ENCODE results near the gene GNGT1. TPM values are rescaled to one million over a fixed set of nuclear protein-coding genes. Genes with fewer than 3 reads are reported as not detected.
A peak's percentile ranks its signal among the peaks of the same experiment; 100 is the strongest.

The GNGT1 gene
- total RNA-seq (2014; rRNA removed; shearing (Covaris generic)) = 0.24 and 0.67 TPM in 2 replicates

DNA sequence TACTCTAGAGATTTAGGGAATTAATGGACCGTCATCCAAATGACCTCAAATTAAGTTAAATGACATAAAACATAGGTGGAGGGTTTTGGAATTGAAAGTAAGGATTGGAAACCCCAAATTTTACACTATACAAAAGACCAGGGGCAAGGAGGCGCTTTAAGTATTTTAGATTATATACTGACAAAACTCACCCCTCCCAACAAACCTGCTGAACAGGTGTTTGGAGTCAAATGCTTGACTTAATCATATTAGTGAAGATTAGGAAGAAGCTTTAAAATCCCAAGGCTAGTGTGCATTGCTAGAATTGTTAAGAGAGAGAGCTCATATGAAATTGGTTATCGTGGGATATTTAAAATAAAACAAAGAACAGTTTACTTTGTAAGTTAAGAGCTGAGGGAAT, at the start of gene GNGT1:
Gene GNGT1, plus strand, starts transcription at position 301 of the 400 bp plus-strand sequence. CDS start 180 bp downstream, outside the sequence.
- no peak for DNase-seq (ENCODE audit: low spot score)

DNA sequence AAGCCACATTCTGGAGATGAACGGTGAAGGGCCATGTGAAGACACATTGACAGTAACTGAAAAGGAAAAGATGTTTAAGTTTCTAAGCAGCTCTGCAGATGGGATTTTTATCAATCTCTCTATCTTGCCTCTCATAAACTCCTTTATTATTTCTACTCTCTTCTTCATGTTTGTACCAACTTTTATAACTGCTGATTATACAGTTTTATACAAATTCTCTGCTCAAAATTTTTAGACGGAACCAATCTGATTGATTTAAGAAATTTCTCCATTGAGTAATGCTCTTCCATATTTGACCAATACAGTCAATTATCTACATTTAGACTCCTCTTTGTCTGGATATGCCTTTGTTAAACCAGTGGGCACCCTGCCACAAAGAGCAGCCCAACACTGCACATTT, 47.5 kb upstream of the GNGT1 start:
- DNase-seq (ENCODE audit: low spot score) = no peak

DNA sequence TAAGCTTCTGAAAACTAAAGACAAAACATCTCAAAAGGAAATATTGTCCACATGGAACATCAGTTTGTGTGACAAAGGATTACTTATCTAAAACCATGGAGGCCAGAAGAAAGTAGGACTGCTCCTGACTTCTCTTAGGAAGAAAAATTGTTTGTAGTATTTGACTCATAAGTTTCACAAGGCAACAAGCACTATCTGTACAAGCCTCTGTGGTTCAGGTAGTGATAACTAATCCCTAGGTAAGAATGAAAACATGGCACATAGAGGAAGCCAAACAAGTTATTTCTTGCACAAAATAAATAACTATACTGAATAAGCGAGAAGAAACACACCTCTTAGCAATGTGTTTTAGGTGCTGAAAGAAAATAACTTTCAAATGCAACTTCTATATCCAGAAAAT, 46.1 kb upstream of the GNGT1 start:
- no peak for DNase-seq (ENCODE audit: low spot score)

DNA sequence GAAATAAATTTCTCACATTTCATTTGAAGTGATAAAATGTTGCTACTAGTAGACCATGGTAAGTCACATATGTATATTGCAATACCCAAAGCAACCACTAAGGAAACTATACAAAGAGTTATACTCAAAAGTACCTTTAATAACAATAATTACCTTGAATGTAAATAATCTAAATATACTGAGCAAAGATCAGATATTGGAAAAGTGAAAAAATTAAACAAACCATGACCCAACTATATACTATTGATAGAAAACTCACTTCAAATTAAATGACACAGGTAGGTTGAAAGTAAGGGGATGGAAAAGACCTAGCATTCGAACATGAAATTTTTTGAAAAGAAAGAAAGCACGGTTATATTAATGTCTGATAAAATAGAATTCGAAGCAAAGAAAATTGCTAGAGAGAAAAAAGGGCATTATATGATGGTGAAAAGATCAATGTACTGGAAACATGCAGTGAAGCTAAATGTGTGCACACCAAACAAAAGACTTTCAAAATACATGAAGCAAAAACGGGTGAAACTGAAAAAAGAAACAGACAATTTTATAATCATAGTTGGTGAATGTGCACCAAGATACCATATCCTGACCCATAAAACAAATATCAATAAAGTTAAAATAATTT, 44.9 kb upstream of the GNGT1 start:
- DNase-seq (ENCODE audit: low spot score) = no peak

DNA sequence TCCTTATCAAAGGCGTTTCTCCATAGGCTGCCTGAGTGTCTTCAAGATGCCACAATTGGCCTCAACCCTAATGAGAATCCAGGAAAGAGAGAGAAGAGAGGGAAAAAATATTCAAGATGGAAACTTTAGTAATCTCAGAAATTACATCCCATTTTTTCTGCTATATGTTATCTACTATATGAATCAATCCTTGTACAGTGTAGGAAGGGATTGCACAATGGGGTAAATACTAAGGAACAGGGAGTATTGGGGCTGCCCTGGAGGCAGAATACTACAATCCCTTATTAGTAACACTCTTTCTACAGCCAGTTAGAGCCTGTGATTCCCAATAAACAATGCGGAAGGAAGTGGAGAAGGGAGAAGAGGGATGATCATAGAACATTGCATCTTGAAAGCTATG, 43.7 kb upstream of the GNGT1 start:
- DNase-seq (ENCODE audit: low spot score) = no peak

DNA sequence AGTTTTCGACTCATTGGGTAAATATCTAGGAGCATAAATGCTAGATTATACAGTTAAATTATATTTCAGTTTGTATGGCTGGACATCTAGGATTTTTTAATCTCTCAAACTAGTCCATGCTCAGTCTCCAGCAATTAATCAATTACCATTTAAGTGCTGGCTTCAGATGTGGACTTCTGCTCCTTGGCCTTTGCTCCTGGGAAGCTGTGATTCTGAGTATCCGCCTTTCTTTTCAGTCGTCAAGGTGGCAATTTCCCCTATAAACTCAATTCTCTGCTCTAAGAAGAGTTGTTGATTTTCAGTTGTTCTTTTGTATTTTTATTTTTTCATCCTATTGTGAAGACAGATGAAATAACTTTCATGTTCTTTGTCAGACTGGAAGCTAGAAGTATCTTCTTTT, 39.5 kb upstream of the GNGT1 start:
- DNase-seq (ENCODE audit: low spot score) = no peak

DNA sequence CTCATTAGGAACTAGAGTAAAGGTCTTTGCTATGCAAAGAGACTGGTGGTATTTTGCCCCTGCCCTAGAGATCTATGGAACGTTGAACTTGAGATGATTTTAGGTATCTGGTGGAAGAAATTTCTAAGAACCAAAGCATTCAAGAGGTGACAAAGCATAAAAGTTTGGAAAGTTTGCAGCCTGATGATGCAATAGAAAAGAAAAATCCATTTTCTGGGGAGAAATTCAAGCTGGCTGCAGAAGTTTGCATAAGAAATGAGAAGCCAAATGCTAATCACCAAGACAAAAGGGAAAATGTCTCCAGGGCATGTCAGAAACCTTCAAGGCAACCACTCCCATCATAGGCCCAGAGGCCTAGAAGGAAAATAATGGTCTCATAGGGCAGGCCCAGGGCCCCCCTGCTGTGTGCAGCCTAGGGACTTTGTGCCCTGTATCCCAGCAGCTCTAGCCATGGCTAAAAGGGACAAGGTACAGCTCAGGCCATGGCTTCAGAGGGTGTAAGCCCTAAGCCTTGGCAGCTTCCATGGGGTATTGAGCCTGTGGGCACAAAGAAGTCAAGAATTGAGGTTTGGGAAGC, 32.3 kb upstream of the GNGT1 start:
- no peak for DNase-seq (ENCODE audit: low spot score)

DNA sequence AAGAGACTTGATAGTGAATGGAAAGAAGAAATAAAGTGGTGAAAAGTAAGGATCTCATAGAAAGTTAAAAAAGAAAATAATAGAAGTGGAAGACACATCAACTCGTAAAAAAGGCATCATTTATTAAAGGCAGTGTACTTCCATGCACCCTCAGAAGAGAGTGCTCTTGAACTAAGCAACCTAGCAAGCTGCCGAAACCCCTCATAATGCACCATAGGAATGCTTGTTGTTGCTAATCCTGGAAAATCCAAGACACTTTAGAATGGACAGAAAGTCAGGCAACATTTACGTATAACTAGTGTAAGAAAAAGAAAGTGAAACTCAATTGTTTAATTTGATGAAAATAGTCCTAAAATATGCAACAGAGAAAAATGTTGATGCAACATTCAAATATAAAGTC, 28.6 kb upstream of the GNGT1 start:
- DNase-seq (ENCODE audit: low spot score) = no peak

DNA sequence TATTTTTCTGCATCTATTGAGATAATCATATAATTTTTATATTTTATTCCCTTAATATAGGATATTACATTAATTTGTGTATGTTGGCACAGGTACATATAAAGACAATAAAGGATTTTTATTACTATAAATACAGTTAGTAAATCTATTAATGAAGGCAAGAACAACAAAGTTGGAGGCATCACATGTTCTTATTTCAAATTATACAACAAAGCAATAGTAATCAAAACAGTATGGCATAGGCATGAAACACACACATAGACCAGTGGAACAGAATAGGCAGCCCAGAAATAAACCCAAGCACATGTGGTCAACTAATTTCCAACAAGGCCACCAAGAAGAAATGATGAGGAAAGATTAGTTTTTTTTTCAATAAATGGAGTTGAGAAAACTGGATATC, 27.0 kb upstream of the GNGT1 start:
- DNase-seq (ENCODE audit: low spot score) = no peak

DNA sequence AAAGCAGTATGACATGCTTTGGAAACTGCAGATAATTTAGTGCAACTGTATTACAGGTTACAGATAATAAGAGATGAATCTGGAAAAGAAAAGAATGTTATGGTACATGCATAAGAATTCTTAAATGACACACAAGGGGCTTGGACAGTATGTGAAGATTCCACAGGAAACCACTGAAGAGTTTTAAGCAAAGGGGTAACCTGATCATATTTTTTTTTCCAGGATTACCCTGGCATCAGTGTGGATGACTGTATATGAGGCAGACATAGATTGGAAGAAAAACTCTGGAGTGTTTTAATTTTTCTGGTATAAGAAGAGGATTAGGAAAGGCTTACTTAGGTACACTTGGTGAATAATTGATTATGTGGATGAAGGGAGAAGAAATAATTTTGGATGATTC, 23.9 kb upstream of the GNGT1 start:
- DNase-seq (ENCODE audit: low spot score) = no peak

DNA sequence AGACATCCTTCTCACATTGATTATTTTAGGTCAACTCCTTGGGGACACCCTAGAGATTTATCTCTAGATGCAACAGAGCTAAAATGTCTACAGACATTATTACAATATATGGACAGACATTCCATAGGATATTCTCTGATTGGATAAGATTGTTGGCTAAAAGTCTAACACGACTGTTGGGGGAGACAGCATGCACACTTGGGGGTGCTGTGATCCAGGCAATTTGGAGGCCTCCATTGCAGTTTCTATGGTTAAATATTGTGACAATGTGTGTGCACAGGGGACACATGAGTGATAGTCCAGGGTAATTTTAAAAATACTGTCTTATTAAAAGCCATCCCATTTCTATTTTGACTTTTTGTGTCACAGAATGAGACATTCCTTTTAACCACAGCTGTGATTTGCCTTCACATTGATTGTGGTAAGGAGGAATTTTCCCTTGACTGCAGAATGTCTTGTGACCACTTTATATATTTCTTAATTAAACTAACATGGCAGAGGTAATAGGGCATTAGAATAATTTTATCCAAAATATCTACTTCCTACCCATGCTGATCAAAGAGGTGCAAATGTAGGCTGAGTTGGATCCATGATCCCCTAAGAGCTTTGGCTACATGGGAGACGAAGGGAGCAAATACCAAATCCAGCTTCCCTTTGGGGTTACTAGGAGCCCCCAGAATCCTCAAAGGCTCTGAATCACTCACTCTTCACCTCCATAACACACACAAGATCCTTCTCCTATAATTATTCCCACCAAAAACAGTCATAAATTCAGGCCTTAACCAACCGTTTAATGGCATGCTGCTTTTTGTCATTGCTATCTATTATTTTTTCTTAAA, 23.1 kb upstream of the GNGT1 start:
- DNase-seq (ENCODE audit: low spot score) = no peak

DNA sequence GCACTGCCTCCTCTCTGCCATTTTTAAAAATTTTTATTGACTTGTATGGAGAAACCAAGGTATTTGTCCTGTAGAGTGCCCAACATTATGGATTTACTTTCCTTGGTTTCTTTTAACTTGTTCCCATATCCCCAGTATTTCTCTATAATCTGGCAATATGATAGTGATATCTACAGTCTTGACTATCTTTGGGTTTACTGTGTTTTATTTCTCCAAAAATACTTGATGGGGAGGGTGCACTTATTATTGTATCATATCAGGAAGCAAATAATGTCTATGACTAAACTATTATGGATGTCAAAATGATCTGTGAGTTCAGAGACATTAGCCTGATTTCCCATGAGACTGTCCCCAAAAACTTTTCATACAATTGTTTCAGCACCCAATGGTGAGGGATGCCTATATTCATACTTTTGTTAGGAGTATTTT, 22.4 kb upstream of the GNGT1 start:
- DNase-seq (ENCODE audit: low spot score) = no peak

DNA sequence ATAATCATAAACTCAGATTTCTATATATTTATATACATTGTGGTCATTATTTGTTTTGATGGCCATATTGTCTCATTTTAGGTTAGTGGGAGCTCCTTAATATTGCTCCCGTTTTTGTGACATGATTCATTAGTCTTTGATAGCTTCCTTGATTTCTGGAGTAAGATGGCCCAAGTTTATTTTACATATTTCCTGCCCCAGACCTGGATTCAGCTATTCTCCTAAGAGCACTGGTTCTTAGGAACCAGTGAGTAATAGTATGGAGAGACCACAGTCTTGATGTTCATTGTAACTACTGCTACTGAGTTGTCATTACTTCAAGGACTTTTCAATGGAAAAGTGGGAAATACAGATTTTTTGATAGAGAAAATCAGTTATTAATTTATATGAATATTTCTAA, 21.8 kb upstream of the GNGT1 start:
- no peak for DNase-seq (ENCODE audit: low spot score)

DNA sequence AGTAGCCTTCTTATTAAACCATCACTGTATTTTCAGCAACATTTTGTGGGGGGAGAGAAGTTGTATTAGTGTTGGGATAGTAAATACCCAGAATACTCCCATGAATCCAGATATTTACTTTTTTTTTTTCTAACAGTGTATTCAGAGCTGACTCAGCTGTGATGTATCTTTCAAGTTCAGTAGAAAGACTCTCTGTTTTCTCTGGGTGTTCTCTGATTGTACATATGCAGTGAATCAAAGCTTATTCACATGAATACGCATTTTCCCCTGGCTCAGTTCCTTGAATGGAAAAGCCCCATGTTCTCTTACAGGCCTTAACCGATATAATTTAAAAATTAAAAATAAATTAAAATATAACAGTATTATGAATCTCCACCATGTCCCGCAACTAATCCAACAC, 17.1 kb upstream of the GNGT1 start:
- DNase-seq (ENCODE audit: low spot score) = no peak

DNA sequence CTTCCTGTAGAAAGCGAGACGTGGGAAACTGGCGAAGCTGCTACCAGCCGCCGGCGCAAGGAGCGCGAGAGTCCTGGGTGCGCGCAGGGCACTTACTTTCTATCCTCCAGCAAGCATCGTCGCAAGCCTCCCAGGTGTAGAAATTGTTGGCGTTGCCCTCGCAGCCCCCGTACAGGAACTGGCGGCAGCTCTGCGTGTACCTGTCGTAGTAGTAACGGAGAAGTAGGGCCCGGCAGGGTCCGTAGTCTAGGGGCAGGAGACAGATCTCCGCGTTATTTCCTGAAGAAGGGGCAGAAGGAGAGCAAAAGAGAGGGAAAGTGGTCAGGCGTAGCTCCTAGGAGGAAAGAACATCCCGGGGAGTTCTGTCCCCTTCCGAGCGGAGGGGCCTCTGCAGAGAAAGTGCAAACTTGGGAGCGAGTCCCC, 16.3 kb upstream of the GNGT1 start:
- peak; percentile 30 for DNase-seq (ENCODE audit: low spot score)

DNA sequence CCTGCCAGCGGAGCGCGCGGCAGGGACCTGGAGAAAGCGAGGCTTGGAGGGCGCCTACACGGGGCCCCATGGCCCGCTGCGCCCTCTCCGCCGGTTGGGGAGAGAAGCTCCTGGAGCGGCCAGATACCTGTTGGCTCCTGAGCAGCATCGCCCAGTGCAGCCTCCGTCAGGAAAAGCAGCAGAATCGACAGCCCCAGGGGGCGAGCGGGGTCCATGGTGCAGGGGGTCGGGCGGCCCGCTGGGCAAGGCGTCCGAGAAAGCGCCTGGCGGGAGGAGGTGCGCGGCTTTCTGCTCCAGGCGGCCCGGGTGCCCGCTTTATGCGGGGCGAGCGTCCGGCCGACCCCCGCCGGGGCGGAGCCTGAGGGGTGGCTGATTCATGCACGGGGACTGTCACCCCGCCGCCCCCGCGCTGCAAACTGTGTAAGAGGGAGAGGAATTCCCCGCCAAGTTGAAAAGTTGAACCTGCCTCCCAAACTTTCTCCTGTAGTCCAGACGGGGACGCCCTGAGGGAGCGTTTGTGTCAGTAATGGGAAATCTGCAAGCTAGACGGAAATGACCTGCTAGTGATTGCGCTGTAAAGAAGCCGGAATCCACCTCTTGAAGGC, 15.8 kb upstream of the GNGT1 start, which contains the start of gene TFPI2:
Gene TFPI2, minus strand, starts transcription at position 290 of the 605 bp plus-strand sequence. Its CDS starts 75 bp downstream, at position 215.
- peak; percentile 81 for DNase-seq (ENCODE audit: low spot score)

DNA sequence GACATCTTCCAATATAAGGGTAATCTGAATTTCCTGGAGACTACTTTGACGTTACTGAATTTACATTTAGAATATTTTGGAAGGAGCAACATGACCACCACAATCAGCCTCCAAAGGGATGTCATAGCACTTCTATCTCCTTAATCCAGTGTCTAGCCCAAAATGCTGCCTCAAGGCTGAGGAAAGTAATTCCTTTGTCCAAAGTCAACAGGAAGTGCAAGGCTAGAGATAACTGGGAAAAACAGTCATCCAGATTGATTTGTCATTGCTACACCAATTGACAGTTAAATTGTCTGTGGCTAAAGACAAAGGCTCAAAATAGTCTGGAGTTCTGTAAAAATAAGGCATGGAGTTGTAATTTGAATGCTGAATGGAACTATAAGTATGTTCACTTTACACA, 11.9 kb upstream of the GNGT1 start:
- peak; percentile 16 for DNase-seq (ENCODE audit: low spot score)

DNA sequence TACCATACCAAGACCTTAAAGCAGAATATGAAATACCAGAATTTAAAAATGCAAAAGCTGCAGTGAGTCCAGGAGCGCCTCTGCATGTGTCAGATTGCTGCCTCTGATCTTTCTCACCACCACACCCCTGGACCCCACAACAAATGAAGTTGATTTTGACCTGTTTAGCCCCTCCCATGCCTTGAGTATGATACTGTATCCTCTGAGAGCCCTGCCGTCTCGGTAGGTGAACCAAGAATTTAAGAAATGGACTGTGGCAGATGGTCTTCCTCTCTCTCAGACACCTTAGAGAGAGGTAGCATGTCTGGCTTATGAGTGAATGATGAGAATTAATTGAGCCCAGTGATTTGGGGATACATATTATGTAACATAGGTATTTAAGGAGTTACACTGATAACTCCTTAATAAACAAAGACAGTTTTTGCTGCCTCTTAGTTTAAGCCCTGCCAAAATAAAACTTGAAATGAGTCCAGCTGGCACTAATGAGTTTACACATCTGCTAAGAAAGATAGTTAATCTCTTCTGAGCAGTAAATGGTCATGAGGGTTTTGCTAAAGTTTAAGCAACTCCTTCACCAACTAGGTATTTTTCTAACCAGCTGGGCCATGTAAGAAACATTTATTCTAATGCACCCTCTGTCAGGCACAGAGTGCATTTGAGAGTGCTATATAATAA, 11.3 kb upstream of the GNGT1 start:
- DNase-seq (ENCODE audit: low spot score) = no peak

DNA sequence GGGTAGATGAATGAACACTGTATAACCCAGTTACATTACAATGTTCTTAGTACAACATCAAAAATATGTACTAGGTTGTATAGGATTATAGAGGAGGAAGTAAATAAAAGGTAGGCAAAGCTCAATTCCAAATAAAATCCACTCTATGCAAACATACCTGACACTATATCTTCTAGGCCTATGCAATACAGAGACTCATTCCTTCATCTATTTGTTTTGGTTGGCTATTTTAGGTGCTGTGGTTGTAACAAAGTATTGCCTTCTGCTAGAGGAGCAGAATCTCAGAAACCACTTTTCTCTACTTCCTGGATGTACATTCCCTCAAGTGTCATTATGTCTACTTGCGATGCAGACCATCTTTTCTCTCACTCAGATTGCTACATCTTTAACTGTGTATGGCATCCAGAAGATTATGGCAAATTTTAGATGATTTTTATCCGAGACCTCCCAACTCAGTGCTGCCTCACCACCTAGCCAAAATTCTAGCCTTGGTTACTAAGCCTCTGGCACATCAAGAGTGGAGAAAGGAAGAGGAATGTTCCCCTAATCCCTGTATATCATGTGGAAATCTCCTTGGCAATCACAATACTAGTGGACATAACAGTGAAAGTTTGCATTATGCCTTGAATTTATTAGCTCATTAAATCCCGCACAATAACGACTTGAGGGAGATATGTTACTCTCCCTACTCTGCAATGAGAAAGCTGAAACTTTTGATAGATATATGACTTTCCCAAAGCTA, 10.3 kb upstream of the GNGT1 start:
- no peak for DNase-seq (ENCODE audit: low spot score)

DNA sequence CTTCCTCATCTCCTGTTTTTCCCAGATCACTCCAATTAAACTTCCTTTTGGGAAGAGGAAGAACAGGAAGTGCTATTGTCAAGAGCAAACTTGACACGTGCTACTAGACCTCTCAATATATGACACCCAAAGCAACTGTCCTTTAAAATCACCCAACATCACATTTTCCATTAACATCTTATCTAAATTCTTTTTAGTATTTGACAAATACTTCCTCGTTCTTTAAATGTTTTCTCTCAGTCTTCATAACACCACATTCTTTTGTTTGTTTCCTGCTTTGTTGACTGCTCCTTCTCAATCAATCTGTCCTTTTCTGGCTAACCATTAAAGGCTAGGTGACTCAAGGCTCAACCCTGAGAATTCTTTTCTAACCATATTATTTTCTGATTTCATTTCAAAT, 8.7 kb upstream of the GNGT1 start:
- DNase-seq (ENCODE audit: low spot score) = no peak

DNA sequence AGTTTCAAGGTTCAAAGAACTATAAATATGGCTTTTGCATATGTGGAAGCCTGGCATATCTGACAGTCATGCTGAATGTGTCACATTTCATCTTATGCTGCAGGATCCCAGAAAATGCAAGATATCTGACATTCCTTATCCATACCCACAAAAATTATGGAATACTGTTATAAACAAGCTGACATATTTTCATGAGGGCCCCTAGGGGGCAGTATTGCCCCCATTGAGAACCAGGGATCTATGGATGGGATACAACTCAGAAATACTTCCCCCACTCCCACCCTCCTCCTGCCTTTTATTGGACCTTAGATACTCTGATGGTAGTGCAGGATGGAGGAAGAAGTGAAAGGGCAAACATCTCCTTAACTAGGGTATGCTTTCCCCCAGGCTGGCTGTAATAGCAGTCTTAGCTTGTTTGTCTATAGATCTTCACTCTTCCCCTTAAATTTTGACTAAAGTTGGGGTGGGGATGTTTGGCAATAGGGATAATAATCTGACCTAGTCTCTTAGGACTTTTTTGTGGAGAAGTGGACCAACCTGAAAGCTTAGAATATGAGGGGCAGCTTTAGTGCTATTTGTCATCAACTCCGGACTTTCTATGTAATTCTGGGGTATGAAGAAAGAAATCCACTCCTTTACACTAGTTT, 3.5 kb upstream of the GNGT1 start:
- peak; percentile 53 for DNase-seq (ENCODE audit: low spot score)
